Jurkat, Clone E6-1 (cell line): ENCODE results near the gene DTWD2.
"Not testable (repeated sequence)": the region's sequence is repeated elsewhere in the genome, so short reads cannot be mapped to it uniquely, and the experiment has no call there.

ENCODE experiments used
- DNase-seq: peaks from one replicate; pipeline ENCODE4 v3.0.0-alpha.2; 2011; ENCODE audit warnings: low read depth, low spot score
- H3K4me3 ChIP-seq: 2 replicates; pipeline ENCODE4 v1.5.1; 2011; ENCODE audit warnings: mild to moderate bottlenecking, low read length, control low read depth, moderate library complexity

Gene DTWD2

GRCh38 chr5:118902656-118903438 lies 85.5 kb downstream of the DTWD2 start:
- DNase-seq = no peak
- H3K4me3 ChIP-seq = no peak overlapping the region

GRCh38 chr5:118894709-118895108 lies 93.6 kb downstream of the DTWD2 start:
- DNase-seq = peak; percentile 24

GRCh38 chr5:118891252-118891651 lies 97.1 kb downstream of the DTWD2 start:
- no peak for DNase-seq
- H3K4me3 ChIP-seq = no peak overlapping the region

More at GRCh38 chr5:118894709-118895108, 93.6 kb downstream of the DTWD2 start:
- H3K4me3 ChIP-seq = no peak overlapping the region

GRCh38 chr5:118889165-118889564 lies 99.2 kb downstream of the DTWD2 start:
- DNase-seq = no peak
- H3K4me3 ChIP-seq = no peak overlapping the region

GRCh38 chr5:118888556-118888955 lies 99.8 kb downstream of the DTWD2 start:
- no peak for DNase-seq
- no peak overlapping the region for H3K4me3 ChIP-seq

GRCh38 chr5:118883362-118883761 lies 105.0 kb downstream of the DTWD2 start:
- no peak overlapping the region for H3K4me3 ChIP-seq
- DNase-seq = no peak

GRCh38 chr5:118882666-118883065 lies 105.7 kb downstream of the DTWD2 start:
- DNase-seq = no peak
- H3K4me3 ChIP-seq = no peak overlapping the region

- H3K4me3 ChIP-seq, DNase-seq: not testable (repeated sequence)
These were observed 111.5 kb downstream of the DTWD2 start for GRCh38 chr5:118876852-118877251.

GRCh38 chr5:118875131-118875530 lies 113.2 kb downstream of the DTWD2 start:
- no peak overlapping the region for H3K4me3 ChIP-seq
- DNase-seq = no peak

- H3K4me3 ChIP-seq = no peak overlapping the region
- no peak for DNase-seq
These were observed 114.9 kb downstream of the DTWD2 start for GRCh38 chr5:118873417-118873816.

GRCh38 chr5:118863345-118863744 lies 125.0 kb downstream of the DTWD2 start:
- H3K4me3 ChIP-seq = no peak overlapping the region
- DNase-seq = no peak

- no peak overlapping the region for H3K4me3 ChIP-seq
- DNase-seq = no peak
These were observed 125.8 kb downstream of the DTWD2 start for GRCh38 chr5:118862596-118862995.

GRCh38 chr5:118857700-118858099 lies 130.6 kb downstream of the DTWD2 start:
- H3K4me3 ChIP-seq = no peak overlapping the region
- no peak for DNase-seq

GRCh38 chr5:118854819-118855218 lies 133.5 kb downstream of the DTWD2 start:
- H3K4me3 ChIP-seq = no peak overlapping the region
- DNase-seq = no peak

- DNase-seq, H3K4me3 ChIP-seq: not testable (repeated sequence)
These were observed 136.6 kb downstream of the DTWD2 start for GRCh38 chr5:118851785-118852184.

GRCh38 chr5:118849507-118849906 lies 138.8 kb downstream of the DTWD2 start:
- not testable (repeated sequence) for H3K4me3 ChIP-seq, DNase-seq

- DNase-seq = no peak
- H3K4me3 ChIP-seq = no peak overlapping the region
These were observed 144.0 kb downstream of the DTWD2 start for GRCh38 chr5:118844351-118844750.

- DNase-seq = no peak
- H3K4me3 ChIP-seq = no peak overlapping the region
These were observed 153.6 kb downstream of the DTWD2 start for GRCh38 chr5:118834710-118835109.

GRCh38 chr5:118832974-118833373 lies 155.4 kb downstream of the DTWD2 start:
- no peak for DNase-seq
- no peak overlapping the region for H3K4me3 ChIP-seq

- no peak overlapping the region for H3K4me3 ChIP-seq
- DNase-seq = no peak
These were observed 163.1 kb downstream of the DTWD2 start for GRCh38 chr5:118825226-118825625.

- no peak overlapping the region for H3K4me3 ChIP-seq
- no peak for DNase-seq
These were observed 169.7 kb downstream of the DTWD2 start for GRCh38 chr5:118818604-118819003.
